ENCODE data around the gene RAPGEF6.
"Not testable (repeated sequence)": the region's sequence is repeated elsewhere in the genome, so short reads cannot be mapped to it uniquely, and the experiment has no call there.

Gene RAPGEF6

GRCh38 chr5:131639148-131639547 is 4.1 kb upstream of the RAPGEF6 start:
- DNase-seq, result no peak

- no peak for DNase-seq
Observed at GRCh38 chr5:131637694-131638093, 2.7 kb upstream of the RAPGEF6 start.

DNA sequence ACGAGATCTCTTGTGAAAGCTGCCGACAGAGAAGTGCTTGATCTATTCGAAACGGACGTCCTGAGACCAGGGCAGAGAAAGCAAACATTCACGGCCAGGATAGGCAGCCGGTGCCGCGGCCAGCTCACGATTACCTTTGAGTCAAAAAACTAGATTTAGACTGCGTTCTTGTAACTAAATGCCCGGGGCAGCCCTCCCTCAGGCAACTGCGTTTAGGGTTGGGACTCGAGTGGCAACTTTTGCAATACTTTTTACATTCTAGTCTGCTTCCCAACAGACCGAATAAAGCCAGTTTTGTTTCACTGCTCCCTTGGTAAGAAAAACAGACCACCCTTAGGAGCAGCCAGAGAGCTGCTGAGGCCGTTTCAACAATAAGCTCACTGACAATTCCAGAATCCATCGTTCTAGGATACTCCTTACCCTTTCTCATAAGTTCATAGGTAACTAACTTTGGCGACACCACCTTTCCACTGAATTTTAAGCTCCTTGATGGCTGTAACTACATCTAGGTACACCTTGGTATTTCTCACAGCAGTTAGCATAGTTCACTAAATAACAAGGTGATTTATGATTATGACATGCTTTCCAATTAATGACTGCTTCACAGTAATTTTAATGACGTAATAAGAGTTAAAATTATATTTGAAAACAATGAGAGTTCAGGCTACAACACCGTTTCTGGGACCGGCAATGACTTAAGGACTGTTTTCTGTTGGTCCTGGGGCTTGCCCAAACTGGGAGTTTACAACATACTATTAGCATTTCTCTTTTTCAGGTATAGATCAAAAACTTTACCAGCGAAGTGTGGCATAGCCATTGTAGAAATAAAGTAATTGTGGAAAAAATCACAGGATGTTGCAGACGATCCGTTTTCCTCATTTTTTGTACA is 899 bp upstream of the RAPGEF6 start:
- peak; percentile 17 for DNase-seq

DNA sequence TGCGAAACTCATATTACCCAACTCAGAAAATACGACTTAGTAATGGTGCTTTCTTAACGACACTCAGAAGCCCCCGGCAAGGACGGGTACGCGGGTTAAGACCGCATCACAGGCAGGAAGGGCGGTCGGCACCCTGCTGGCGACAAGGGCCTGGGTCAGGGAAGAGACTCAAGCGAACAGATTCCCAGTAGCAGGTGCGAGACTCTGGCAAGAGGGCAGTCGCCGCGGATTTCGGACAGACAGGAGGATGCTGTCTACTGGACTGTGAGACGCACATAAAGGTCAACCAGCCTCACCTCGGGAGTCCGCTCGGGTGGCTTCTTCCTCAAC is 398 bp downstream of the RAPGEF6 start:
- peak; percentile 25 for DNase-seq

DNA sequence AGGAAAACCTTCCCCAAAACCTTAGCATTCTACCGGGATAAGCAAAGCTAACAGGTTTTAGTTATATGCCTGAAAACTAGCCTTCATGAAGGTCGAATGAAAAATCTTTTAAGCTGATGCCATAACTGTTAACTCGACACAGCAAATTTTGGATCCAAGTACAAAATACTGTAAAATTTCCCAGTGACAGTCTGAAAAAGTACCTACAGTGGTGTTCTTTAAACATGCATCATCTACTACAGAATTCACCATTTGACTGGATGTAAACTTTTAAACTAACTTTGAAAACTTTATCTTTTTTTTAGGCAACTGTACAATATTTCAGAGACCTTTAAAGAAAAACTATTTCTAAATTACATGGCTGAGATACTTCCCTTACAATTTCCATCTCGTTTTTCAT is 791 bp downstream of the RAPGEF6 start:
- no peak for DNase-seq

DNA sequence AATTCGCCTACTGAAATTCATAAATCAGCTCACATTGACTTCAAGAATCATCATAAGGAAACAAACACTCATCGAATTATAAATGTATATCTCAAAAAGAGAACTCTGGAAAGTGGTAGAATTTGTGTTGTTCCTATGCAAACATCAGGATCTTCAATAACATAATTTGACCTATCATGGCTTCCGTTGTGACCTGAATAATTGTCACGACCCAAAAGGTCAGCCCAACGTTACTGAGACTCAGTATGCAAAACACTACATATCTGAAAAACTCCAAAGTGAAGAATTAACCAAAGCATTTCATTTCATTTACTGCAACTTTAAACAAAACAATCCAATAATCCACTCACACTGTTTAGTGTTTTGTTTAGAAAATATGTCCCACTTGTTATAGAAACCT is 1.2 kb downstream of the RAPGEF6 start:
- no peak for DNase-seq

GRCh38 chr5:131630963-131631350 is 4.1 kb downstream of the RAPGEF6 start:
- no peak for DNase-seq

- DNase-seq, result peak; percentile 41
Observed at GRCh38 chr5:131630208-131630962, 4.6 kb downstream of the RAPGEF6 start.

DNA sequence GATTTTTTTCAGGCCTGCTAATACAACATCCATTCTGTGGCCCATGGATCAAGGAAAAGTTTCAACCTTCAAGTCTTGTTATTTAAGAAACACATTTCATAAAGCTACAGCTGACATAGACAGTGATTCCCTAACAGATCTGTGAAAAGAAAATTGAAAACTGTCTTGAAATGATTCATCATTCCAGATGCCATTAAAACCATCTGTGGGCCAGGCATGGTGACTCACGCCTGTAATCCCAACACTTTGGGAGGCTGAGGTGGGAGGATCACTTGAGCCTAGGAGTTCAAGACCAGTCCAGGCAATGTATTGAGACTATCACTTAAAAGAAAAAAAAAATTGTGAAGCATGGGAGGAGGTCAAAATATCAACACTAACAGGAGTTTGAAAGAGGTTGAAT is 6.0 kb downstream of the RAPGEF6 start:
- no peak for DNase-seq

DNA sequence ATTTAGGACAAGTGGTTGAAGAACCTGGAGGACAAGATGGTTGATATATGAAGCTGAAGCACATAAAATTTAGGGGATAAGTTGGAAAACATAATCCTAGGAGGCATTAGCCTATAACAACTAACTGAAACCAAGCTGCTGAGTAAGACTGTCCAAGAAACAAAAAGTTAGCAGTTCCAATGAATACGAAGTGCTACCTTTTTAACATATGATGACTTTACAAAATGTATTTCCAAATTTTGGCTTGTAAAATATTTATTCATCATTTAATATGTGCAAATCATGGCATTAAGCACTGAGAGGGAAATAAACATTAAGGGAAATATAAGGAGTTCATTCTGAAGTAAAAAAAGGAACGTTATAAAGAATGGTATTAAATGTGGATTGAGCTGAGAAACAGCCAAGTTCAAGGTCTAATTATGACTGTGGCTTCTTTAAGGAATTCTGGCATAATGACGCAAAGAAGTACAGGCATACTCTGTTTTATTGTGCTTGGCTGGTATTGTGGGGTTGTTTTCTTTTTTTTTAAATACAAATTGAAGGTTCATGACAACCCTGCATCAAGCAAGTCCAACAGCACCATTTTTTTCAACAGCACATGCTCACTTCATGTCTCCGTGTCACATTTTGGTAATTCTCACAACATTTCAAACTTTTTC is 7.7 kb downstream of the RAPGEF6 start:
- no peak for DNase-seq

DNA sequence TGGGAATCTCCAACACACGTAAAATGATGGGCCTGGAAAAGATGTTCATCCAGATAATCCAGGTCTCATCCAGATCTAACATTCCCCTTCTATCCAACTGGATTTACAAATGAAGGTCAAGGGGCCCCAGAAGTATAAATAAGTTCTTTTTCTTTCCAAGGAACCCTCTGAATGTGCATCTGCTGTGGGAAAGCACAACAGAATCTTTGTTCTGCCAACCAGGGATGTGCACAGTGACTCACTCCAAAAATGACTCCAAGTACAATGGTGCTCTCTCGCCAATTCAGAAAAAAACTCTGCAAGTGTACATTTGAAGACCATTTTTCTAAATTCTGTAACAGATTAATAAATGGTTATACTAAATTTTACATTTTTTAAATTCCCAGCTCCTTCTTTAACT is 12.4 kb downstream of the RAPGEF6 start:
- DNase-seq, result no peak

- not testable (repeated sequence) for DNase-seq
Observed at GRCh38 chr5:131621164-131621563, 13.9 kb downstream of the RAPGEF6 start.

- DNase-seq, result no peak
Observed at GRCh38 chr5:131619102-131619501, 15.9 kb downstream of the RAPGEF6 start.

- no peak for DNase-seq
Observed at GRCh38 chr5:131617140-131617822, 17.7 kb downstream of the RAPGEF6 start.

DNA sequence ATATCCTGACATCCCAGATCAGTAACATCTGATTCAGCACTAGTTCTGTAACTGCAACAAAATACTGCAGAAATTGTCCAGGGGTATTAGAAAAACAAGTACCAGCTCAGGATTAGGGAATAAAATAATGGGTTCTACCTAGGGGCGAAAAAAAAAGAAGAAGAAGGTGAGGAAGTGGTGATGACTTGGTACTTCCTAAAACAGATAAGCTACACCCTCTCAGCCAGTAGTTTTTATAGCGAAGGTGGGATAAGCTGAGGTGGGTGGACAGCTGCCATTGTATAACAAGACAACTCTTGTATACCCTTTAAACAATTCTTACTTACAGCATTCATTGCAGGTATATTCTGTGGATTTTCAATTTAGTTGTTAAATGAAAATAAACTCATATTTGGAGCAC is 19.1 kb downstream of the RAPGEF6 start:
- no peak for DNase-seq

DNA sequence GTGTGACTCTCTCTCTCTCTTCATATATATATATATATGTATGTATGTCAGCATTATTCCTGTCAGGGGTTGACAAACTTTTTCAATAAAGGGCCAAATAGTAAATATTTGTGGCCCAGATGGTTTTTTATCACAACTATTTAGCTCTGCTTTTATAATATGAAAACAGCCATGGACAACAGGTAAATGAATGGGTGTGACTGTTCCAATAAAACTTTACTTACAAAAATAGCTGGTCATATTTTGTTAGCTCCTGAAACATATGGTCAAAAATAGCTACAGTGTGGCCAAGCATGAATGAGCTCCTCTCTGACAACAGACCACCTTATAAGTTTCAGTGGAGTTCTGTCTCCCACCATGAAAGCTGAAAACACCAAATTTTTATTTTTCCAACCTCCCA is 21.6 kb downstream of the RAPGEF6 start:
- no peak for DNase-seq

DNA sequence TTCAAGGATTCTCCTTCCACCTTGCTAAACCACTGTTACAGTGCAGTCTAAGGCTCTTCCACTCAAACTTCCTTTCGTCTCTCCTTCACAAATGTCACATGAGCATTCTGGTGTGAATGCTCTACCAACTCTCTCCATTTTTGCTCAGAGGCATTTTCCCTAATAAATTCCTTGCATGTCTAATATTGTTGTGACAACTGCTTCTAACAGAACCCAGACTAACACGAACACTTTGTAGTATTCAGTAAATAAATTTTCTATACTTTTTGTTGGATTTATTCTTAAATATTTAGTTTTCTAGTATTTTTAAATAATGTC is 24.0 kb downstream of the RAPGEF6 start:
- DNase-seq, result no peak

- no peak for DNase-seq
Observed at GRCh38 chr5:131610198-131611063, 24.6 kb downstream of the RAPGEF6 start.

- DNase-seq, result no peak
Observed at GRCh38 chr5:131609774-131610173, 25.3 kb downstream of the RAPGEF6 start.

- no peak for DNase-seq
Observed at GRCh38 chr5:131608597-131608996, 26.4 kb downstream of the RAPGEF6 start.

DNA sequence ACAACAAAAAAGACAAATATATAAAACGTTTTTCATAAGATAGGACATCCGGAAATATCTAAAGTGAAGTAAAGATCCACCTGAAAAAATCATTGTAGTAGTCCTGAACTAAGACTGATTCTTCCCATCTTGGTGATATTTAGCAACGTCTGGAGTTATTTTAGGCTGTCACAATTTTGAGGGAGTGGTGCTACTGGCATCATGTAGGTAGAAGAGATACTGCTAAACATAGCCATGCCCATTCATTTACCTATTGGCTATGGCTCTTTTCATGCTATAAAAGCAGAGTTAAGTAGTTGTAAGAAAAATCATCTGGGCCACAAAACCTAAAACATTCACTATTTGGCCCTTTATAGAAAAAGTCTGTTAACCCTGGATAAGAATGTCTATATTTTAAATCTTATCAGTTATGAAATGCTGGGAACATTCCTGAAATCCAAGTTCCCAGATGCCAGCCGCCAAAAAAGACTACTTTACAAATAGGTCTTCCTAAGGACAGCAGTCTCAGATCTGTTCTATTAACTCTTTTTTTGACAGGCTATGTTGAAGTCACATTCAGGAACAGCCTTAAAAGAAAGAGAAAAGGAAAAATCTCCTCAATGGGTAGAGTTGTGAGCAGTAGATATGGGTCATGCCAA is 27.0 kb downstream of the RAPGEF6 start:
- no peak for DNase-seq

- no peak for DNase-seq
Observed at GRCh38 chr5:131607418-131607817, 27.6 kb downstream of the RAPGEF6 start.

Data from NCI-H2171 treated with DMSO at 0.1 percent for 48 hours (cell line).